GM18517 (cell line): ENCODE results near the gene RNF4.

Experiments
- ATAC-seq: cut with Tn5 transposase; IDR thresholded peaks from one replicate; pipeline ENCODE4 v1.9.1; 2021; ENCODE audit warnings: mild to moderate bottlenecking, moderate library complexity; ENCODE audit not compliant: unreplicated experiment

RNF4 gene

DNA sequence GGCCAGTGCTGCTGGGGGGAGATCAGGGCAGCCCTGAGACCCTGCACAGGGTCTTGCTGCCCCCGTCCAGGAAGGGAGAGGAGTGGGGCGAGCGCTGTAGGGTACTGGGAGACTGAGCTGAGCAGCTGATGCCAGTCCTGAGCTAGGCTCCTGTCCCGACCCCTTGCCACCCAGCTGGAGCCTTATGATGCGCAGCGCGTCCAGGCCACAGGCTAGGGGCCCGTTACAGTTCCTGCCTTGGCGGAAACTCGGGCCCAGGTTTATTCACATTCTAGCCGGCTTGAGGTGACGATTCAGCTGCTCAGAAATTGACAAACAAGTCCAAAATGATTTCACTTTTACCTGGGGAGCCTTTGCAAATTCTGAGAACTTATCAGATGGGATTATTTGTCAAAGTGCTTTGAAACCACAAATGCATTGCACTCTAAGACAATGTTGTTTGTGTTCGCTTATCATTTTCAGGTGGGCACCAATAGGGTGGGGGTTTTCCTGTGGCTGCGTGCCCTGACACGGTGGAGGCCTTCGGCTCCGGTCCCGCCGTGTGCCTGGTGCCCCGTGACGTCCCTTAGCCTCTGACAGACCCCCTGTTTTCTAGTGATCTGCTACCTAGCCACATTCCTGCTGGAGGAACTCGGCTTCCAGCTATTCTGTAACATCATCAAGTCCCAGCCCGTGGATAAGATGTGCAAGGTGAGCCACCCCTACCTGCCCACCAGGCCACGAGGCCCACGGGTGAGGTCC lies 31.3 kb upstream of the RNF4 start:
- no peak for ATAC-seq

DNA sequence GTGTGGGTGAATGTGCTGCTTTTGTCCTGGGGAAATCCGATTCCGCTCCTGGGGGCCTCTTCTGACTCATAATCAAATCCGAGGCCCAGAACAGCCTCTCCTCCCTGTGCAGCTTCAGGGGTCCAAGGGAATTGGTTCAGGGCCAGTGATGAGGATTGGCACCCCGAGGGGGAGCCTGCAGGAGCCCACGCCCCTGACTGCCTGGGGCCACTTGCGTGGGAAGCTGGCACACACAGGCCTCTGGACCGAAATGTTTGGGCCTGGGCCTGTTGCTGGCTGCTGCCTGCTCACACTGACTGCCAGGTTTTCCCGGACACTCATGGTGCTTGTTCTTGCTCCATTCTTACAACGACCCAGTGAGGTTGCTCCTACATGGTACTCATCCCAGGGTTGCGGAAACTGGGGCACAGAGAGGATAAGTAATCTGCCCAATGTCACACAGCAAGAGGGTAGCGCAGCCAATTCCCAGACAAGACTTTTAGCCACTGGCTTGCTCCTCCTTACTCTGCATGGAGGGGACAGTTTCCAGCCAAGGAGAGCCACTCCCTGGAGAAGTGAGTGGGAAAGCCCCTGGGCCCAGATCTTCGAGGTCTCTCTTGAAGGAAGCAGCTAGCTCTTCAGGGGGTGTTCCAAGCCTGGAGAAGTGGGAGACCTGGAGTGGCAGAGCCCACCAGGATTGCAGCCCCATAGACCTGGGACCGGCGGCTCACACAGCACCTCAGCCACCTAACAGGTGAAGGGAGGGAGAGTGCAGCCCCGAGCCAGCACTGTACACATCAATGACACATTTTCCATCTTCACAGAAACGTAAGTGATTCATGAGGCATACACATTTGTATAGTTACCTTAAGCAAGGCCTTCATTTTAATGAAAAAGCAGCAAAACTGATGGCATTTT lies 29.8 kb upstream of the RNF4 start:
- no peak for ATAC-seq

DNA sequence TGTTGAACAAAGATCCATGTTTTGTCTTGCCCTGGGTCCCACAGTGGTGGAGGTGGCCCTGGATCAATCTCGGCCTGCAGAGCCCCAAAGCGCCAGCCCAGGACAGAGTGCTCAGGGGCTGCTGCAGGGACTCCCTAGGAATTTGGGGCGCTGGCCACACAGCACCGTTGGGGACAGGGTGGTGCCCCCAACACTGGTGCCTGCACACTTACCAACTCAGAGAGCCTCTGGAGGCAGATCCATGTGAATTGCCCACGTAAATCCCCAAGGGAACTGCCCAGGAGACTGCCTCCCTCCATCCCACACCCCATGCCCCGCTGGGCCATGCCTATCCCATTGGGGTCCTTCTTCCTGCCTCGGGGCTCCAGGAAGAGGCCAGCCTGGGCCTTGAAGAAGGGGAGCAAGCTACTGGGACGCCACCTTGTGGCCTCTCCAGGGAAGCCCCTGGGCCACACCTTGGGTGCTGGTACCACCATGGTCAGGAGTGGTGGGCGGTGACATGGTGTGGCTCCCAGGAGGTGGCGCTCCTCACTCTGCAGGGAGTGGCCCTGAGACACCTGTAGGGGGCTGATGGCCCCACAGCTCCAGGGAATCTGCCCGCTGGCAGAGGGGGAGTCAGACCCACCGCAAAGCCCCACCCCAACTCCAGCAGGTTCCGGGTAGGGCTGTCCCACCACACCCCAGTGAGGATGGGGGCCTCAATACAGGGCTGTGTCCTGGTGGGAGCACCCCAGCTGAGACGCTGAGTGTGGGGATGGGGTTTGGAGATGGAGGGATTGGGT lies 27.3 kb upstream of the RNF4 start:
- peak; percentile 63 for ATAC-seq

DNA sequence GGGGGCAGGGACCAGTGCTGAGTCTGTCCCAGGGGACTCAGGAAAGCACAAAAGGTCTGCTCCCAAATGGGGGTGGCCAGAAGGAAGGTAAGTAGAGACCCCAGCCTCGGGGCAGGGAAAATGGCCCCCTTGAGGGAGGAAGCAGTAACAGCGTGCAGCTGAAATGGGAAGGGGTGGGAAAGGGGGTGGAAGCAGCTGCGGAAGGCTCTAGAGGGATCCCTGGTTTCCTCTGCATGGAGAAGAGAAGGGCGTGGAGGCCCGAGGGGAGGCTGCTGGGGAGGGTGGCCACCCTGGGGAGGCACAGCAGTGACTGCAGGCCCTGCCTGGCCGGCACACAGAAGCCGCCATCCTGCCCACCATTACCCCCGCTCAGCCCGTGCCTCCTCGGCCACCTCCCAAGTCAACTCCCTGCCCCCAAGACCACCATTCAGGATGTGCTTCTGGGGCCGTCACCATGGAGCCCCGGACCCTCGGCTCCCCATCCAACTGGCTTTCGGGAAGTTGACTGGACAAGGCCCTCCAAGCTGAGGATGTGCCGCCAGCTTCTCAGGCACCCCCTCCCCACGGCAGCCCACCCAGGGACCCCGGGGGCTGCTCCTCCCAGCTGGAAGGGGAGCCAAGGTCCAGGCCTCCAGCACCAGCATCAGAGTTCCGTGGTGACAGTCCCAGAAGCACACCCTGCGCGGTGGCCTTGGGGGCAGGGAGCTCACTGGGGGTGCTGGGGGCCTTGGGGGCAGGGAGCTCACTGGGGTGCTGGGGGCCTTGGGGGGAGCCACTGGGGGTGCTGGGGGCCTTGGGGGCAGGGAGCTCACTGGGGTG lies 26.5 kb upstream of the RNF4 start:
- ATAC-seq, result no peak

DNA sequence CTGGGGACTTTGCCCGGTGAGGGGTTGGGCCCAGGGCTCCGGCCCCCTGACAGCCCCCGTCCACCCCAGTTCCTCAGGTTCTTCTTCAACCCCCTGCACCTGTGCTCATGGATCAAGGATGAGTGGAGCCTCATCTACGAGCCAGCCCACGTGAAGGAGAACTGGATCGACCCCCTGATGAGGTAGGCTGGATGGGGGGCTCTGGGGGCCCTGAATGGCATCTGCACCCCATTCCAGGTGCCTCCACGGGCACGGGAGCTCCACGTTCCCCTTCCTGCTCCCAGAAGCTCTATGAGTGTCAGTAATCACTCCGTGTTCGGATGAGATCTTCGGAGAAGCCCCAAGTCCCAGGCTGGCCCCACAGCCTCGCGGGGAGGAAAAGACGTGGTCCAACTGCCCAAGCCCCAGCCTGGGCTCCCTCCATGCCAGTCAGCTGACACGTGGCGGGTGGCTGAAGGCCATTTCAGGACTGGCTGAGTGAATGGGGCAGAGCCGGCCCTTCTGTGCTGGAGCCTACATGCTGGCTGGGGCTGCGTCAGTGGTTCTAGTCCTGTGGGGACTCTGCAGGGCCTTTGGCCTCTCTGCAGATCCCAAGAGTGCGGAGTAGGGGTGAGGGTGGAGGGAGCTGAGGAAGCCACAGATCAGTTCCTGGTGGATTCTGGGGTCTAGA lies 25.7 kb upstream of the RNF4 start:
- ATAC-seq, result no peak

DNA sequence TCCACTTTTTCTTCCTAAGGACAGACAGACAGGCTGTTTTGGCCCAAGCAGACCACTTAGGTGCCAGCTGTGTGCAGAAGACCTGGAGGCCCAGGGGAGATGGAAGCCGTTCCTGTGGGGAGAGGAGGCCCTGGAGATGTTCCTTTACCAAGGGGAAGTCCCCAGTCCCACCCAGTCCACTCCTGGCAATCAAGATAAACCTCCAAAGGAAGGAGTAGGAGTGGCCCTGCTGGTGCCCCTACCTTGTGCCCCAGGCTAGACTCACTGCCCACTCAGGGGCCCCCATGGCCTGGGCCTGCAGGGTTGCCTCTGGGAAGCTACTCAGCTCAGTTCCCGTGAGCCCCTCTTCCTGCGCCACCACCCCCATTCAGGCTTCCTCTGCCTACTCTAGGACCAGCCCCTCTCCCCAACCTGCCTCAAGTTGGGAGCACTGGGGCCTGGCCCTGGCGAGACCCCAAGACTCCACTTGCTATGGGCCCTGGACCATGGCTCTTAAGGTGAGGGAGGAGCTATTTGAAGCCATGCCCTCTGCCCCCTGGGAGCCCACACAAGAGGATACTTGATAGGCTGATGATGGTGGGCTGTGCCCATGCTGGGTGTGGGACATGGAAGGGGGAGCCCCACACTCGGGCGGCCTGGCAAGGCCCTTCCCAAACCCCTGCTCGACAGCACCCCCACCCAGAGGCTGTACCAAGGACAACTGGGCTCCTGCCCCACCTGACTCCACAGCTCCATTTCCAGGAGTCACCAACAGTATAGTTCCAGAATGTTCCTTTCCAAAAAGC lies 24.8 kb upstream of the RNF4 start:
- no peak for ATAC-seq

DNA sequence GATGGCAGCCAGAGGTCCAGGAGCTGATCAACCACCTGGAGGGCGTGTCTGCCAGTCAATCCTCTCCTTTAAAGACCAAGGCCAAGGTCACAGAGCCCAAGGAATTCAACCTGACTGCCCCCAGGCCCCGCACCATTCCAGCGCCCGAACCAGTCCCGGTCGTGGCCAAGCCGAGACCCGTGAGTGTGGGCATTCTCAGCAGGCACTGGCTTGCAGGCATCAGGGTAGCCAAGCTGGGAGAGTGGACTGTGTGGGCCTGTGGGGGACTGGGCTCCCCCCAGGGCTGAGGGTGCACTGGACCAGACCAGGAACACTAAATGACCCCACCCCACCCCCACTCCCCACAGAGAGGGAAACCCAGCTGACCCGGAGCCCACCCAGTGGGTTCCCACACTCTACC lies 23.8 kb upstream of the RNF4 start:
- ATAC-seq, result no peak

DNA sequence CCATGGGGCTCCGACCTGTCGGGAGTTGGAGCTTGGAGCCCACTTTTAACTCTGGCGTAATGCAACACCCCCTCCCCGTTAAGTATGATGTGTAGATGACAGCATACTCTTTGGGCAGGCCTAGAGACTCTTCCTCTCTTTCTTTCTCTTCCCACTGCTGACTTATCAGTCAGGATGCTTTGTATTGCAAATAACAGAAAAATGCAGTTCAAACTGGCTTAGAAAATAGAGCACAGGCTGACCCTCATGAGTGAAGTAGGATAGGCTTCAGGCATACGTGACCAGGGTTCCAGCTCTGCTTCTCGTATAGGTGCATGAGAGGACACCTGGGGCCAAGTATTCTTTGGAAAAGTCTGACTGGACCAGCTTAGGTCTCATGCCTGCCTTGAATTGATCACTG lies 23.3 kb upstream of the RNF4 start:
- ATAC-seq, result no peak

DNA sequence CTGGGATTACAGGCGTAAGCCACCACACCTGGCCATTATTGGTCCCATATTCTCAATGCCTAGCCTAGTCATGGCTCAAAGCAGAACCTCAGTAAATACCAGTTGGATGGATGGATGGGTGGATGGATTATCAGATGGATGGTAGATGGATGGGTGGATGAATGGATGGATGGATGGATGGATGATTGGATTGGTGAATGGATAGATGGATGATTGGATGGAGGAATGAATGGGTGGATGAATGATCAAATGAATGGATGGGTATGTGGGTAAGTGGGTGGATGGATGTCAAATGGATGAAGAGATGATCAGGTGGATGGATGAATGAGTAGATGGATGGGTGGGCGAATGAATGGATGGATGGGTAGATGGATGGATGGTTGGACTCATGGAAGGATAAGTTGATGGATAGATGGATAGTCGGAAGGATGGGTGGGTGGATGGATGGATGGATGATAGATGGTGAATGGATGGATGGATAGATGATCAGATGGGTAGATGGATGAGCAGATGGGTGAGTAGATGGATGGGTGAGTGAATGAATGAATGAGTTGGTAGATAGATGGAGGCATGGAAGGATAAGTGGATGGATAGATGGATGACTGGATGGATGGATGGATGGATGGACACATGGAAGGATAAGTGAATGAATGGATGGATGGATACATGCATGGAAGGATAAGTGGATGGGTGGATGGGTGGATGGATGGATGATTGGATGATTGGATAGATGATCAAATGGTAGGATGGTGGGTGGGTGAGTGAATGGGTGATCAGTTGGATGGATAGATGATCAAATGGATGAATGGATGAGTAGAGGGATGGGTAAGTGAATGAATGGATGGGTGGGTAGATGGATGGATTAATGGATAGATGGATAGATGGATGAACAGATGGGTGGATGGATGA lies 22.0 kb upstream of the RNF4 start:
- ATAC-seq, result no peak

DNA sequence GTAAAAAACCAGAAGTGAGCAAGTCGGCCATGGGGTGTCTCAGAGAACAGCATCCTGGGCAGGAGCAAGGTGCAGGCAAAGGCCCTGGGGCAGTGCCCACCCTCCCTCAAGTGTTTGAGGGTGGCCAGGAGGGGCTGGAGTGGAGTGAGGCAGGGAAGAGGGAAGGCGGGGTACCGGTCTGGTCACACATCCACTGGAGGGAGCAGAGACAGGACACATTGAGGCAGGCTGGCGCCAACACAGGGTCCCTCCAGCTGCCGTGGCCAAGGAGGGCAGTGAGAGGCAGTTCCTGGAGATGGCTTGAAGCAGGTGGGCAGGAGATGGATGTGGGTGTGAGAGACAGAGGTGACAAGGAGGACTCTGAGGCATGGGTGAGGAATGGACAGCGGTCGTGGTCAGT lies 20.3 kb upstream of the RNF4 start:
- ATAC-seq, result no peak

DNA sequence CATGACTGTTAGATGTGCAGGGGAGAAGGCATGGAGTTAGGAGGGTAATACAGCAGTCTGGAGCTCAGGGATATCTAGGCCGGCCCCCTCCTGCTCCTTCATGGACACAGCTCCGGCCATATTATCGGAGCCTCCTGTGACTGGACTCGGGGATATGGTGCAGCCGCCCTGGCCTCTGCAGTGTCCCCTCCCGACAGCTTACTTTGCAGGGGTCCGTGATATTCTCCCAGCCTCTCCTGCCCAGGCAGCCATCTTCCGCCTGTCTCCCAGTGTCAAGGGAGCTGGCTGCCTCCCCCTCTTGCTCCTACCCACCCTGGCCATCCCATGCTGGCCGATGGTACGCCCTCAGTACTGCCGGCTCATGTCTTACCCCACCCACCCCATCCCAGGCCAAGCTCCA lies 19.9 kb upstream of the RNF4 start:
- ATAC-seq, result no peak

DNA sequence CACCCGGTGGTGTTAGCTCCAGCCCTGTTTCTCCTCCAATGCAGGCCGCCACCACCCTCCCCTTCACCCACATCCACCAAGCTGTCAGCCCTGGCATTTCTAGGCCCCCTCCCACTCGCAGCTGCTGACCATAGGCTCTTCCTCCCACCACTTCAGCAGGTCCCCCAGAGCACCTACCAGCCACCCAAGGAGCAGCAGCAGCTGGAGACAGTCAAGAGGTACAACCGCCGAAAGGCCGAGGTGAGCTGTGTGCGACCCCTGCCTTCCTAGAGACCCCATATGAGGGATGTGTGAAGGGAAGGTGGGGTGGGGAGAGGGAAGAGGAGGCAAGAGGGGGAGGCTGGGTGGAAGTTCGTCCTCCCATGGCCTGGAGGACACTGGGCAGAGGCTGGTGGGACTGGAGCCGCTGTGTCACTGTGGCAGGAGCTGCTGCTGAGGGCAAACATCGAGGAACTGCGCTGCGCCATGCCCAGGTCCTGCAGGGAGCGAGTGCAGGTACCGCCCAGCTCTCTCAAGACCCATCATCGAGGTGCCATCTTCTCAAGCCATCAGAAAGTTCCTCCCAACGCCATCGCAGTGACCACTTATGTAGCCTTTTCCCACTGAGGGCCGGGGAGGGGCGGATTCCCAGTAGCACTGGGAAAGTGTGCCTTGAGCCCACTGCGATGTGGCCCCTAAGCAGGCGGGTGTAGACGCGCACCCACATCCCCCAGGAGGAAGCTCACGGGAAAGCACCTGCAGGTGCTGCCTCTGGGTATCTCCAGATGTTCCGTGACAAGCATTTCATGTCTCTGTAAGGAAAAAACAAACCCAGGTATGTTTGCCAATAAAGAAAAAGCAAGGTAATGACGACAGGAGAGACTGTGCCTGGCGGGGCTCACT lies 19.2 kb upstream of the RNF4 start:
- ATAC-seq, result no peak

DNA sequence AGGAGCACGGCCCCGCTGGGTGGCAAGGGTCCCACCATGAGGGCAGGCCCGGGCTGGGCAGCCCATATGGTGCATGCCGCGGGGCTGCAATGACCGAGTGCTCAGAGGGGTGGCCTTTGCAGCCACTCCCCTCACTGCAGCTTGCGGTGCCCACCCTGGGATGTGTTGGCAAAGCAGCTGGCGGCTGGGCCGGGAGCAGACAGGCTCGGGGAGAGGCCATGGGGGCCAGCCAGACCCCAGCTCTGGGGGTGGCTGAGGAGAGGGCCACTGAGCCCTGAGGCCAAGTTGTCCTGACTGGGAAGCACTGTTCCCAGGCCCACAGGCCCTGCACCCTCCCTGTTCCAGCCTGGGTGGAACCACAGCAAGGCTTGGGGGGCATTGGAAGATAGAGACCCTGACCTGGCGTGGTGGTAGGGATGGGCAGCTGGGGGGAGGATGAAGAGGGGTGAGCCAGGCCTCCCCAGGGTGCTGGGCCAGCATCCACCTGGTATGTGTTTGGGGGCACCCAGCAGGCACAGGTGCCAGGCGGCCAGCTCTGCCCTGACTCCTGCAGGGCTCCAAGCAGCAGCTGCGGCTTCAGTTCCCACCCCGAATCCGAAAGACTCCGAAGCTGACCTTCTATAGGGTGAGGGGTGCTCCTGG lies 18.4 kb upstream of the RNF4 start:
- no peak for ATAC-seq

DNA sequence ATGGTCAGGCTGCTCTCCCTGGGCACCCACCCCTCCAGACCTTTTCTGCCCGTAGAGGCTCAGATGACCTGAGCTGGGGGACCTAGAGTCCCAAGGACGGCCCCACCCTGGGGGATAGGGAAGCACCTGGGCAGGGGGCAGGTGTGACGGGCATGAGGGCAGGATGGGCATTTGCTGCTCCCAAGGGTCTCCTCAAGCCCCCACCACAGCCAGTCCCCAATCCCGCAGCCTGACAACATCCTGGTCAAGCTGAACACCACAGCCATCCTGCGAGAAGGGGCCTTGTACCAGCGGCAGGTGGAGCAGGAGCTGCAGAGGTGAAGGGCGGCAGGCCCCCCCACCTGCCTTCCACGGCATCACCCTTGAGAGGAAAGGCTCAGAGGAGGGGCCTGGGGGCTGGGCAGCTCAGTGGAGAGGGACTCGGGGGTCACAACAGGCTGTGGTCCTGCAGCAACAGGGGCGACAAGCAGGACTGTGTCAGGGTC lies 17.8 kb upstream of the RNF4 start:
- ATAC-seq, result no peak

DNA sequence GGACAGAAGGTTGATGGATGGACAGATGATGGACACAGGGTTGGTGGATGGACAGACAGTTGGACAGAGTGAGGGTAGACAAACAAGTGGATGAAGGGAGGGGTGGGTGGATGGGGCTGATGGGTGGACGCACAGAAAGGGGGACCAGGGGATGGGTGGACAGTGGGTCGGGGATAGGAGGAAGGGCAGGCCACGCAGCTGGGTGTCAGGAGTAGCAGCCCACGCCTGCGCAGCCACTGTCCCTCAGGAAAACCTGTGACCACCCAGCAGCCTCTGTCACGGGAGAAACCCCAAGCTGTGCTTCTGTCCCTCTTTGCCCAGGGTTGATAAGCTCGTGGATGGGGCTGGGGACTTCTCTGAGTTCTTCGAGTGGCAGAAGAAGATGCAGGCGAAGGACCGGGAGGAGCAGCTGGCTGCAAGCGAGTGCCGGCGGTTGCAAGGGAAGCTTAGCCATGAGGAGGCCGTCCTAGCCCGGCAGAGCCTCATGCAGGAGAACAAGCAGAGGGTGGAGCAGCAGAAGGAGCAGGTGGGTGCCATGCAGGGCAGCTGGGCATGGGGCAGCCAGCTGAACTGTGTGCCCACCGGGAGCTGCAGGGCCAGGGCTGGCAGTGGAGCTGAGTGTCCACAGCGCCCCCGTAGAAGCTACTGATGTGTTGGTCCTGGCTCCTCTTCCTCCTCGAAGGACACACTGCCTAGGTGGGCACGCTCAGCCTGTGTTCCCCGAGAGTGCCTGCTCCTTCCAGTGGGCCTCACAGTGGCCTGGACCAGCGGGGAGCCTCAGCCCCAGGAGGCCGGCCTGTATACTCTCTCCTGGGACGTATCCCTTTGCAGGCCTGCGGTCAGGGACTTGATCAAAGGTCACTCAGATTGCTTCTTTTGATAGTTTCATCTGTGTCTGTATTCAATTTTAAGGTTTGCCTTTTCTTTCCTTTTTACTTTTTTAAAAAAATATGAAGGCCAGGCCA lies 16.8 kb upstream of the RNF4 start:
- no peak for ATAC-seq
